NCI-H2081 treated with DMSO at 0.1 percent for 48 hours (cell line): ENCODE data around the gene LFNG.
"Not testable (repeated sequence)": the region's sequence is repeated elsewhere in the genome, so short reads cannot be mapped to it uniquely, and the experiment has no call there.

ENCODE experiments used
- DNase-seq: peaks from one replicate; lab custom pipeline; 2025; lab: John Stamatoyannopoulos, UW

Gene LFNG

DNA sequence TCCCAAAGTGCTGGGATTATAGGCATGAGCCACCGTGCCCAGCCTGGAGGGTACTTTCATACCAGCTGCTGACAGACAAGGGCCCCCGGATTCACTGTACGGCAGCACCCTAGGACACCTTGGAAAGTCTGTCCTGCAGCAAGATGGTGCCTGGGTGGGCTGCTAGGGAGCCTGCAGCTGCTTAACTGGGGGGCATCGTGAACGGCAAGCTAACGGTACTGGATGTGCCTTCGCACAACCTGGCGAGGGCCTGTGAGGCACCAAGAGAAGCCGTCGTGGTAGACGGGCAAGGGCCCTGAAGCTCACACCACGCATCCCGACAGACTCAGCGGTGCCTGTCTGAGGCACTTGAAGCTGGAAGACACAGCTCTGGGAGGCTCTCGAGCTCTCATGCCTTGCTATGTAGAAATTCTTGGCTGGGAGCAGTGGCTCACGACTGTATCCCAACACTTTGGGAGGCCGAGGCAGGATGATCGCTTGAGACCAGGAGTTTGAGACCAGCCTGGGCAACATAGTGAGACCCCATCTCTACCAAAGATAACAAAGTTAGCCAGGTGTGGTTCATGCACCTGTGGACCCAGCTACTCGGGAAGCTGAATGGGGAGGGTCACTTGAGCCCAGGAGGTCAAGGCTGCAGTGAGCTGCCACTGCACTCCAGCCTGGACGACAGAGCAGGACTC is 26.3 kb downstream of the LFNG start:
- DNase-seq = no peak

DNA sequence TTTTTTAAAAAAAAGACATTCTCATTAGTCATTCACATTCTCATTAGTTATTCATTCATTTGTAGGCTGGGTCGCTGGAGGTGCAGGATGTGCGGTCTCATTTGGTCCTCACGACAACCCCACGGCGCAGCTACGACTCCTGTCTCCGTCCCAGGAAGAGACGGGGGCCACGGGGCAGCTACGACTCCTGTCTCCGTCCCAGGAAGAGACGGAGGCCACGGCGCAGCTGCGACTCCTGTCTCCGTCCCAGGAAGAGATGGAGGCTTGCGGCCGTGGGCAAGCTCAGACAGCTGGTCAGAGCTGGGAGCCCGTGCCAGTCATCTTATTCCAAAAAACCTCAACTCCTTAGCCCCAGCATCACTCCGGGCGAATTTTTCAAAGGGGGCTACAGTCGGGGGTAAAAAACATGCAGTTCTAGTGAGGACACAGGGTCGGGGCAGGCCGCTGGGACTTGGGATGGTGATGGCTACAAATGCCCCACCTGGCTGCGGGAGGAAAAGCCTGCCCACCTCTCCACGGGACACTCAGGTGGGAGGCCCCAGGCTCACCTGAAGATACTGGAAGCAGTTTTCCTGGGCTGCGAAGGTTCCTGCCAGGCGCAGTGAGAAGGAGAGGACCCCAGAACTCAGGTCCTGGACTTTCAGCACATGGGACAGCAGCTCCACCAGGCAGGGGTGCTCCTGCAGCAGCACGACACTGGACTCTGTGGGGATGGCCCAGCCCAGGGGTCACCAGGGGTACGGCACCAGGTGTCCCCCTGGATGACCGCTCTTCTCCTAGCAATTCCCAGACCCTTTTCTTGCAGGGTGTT is 27.4 kb downstream of the LFNG start:
- no peak for DNase-seq

DNA sequence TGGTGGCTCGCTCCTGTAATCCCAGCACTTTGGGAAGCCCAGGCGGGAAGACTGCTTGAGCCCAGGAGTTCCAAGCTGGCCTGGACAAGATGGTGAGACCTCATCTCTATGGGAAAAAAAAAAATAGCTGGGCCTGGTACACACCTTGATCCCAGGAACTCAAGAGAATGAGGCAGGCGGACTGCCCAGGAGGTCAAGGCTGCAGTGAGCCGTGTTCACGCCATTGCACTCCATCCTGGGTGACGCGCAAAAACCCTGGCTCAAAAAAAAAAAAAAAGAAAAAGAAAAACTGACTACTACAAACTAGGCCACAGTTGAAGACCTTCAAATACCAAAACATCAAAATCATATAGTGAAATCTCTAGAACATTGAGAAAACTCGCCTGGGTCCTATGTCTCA is 31.8 kb downstream of the LFNG start:
- DNase-seq = no peak

DNA sequence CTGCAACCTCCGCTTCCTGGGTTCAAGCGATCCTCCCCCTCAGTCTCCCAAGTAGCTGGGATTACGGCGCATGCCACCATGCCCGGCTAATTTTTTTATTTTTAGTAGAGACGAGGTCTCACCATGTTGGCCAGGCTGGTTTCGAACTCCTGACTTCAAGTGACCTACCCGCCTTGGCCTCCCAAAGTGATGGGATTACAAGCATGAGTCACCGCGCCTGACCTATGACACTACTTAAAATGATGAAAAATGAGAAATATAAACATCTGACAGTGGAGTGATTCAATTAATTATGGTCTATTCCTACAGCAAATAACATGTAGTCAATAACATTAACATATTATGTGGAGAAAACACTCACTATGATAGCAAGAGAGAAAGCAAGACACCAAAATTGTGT is 33.5 kb downstream of the LFNG start:
- no peak for DNase-seq

DNA sequence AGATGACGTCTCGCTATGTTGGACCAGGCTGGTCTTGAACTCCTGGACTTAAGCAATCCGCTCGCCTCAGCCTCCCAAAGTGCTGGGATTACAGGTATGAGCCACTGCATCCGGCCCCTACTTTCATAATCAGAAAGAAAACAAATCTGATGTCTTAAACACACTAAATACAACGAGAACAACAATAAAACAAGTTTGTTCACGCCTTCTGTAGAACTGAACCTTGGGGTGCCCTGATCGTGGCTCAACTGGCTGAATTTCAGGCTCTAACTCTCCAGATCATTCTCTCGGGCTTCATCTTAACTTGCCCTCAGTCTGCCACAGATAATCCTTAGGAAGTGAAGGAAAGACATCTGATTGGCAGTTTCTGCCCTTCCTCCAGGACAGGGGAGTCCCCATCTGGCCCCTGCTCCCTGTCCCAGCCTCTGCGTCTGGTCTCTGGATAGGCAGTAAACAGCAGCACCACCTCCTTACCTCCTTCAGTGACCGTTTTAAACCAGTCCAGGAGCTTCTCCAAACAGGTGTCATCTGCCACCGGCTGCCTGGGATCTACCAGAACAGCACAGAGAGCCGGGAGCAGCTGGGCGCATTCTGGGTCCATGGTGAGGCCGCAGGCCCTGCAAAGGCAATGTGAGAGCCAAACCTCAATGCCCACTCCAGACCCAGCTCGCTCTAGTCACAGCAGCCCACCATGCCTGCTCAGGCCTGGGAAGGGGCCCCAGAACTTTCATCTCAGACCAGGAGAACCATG is 34.4 kb downstream of the LFNG start:
- DNase-seq = no peak

DNA sequence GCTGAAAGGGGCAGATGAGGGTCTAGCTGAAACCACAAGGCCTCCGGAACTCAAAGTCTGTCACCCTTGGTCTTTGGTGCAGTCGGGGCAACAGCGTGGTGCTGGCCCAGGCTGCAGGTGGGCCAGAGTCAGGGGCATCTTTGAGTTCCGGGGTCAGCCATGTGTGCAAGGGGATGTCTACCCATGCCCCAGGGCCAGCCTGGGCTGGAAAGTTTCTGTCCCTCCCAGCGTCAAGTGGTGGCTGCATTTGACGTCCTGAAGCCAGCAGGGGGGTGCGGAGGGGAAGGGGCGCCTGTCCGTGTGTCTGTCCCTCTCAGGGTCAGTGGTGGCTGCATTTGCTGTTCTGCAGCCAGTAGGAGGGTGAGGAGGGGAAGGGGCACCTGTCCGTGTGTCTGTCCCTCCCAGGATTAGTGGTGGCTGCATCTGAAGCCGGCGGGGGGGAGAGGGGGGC is 35.1 kb downstream of the LFNG start:
- DNase-seq = no peak

DNA sequence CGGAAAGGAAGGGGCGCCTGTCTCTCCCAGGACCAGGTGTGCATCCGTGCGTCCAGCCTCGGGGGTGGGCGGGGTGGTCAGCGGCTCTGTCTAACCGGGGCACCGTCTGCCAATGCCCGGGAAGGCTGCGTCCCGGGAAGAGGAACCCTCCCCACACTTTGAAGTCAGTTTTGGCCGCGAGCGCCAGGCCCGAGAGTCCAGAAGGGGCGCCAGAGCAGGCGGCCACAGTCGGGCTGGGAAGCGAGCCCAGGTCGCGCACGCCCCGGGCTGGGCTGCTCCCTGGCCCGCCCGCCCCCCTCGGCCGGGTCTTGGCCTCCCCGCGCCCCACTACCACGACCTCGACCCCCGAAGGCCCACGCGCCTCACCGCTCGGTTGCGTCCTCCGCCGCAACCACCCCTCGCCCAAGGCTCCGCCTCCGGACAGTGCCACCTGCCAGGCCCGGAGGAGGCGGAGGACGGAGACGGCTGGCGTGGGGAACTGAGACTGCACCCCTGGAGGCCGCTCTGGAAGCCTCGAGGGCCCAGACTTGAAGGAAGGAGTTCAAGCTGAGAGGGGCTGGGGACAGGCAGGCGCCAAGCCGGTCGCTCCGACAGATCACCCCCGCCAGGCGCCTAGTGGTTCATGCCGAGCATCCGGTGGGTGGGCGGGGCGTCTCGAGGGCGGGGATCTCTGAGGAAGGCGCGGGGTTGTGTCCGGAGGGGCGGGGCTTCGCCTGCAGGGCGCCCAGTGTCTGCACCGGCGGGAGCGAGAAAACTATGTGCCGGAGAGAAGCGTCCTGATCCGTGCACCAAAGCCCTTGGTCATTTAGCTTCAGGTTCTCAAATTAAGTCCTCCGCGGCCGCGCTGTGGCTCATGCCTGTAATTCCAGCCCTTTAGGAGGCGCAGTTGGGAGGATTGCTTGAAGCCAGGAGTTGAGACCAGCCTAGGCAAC is 35.8 kb downstream of the LFNG start, which contains the start of gene BRAT1:
TSS of gene BRAT1 (minus strand) at position 404 of the 932 bp plus-strand sequence. CDS start 1,093 bp downstream, outside the sequence.
- DNase-seq = peak; percentile 60

DNA sequence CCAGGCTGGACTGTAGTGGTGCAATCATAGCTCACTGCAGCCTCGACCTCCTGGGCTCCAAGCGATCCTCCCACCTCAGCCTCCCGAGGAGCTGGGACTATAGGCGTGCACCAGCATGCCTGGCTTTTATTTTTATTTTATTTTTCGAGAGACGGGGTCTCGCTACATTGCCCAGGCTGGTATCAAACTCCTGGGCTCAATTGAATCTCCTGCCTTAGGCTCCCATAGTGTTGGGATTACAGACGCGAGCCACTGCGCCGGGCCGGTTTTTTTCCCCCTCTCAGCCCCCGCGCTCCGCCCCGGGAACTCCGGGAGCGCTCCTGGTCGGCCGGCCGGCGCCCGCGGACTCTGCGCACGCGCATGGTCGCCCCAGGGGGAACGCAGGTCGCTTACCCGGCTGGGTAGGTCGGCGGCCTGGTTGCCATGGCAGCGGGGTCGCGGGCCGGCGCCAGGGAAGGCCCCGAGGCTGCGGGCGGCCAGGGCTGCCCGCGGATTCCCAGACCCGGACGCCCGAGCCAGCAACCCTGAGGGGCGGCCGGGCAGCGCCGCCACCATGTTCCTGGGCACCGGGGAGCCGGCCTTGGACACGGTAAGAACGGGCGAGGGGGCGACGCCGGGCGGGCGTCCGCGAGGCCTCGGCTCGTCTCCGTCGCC is 39.2 kb downstream of the LFNG start, which contains the start of gene IQCE:
TSS of gene IQCE (plus strand) at position 351 of the 654 bp plus-strand sequence. CDS start at position 554, 203 bp downstream.
- DNase-seq = no peak

DNA sequence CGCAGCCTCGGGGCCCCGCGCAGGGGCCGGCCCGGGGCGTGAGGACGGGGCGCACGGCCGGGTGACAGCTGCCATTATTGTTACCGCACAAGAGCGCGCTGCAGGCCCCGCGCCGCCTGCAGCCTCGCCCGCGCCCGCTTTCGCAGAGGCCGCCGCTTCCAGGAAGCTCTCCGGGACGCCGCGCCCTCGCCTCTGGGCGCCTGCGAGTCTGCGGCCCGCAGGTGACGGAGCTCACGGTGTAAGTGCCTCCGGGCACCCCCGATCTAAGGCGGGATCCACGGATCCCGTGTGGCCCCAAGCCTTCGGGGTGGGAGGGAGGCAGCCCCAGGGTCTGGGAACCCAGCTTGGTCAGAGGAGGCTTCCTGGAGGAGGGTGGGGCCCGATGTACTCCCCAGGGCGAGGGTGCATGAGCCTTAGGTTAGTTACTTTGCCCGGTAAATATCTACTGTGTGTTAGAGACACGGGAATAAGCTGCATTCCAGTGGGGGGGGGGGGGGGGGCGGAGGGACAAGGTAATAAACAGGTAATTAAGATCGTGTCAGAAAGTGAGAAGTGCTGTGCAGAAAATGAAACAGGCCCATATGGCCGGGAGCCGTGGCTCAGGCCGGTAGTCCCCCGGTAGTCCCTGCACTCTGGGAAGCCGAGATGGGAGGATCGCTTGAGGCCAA is 39.8 kb downstream of the LFNG start:
- DNase-seq = no peak

DNA sequence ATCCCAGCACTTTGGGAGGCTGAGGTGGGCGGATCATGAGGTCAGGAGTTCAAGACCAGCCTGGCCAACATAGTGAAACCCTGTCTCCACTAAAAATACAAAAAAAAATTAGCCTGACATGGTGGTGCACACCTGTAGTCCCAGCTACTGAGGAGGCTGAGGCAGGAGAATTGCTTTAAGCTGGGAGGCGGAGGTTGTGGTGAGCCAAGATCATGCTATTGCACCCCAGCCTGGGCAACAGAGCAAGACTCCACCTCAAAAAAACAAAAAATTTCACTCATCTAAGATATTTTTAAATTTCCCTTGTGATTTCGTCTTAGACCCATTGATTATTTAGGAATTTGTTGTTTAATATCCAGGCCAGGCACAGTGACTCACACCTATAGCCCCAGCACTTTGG is 44.4 kb downstream of the LFNG start:
- not testable (repeated sequence) for DNase-seq

DNA sequence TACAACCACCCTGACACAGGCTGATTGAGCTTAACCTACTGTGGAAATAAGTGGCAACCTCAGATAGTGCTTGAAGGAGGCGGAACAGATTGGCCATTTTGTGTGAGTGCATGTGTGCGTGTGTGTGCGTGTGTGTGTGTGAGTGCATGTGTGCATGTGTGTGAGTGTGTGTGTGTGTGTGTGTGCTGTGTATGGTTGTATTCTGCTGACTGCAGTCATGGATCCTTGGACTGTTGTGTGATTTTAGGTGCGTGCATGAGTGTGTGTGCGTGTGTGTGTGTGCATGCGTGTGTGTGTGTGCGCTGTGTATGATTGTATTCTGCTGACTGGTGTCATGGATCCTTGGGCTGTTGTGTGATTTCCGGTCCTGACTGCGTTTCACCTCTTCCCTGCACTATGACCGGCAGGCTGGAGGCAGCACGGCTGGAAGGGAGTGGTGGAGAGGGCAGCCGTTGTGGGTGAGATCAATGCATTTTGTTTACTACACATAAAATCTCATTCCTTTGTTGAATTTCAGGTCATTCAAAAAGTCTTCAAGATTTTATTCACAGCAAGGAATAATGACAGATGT is 45.5 kb downstream of the LFNG start:
- no peak for DNase-seq

DNA sequence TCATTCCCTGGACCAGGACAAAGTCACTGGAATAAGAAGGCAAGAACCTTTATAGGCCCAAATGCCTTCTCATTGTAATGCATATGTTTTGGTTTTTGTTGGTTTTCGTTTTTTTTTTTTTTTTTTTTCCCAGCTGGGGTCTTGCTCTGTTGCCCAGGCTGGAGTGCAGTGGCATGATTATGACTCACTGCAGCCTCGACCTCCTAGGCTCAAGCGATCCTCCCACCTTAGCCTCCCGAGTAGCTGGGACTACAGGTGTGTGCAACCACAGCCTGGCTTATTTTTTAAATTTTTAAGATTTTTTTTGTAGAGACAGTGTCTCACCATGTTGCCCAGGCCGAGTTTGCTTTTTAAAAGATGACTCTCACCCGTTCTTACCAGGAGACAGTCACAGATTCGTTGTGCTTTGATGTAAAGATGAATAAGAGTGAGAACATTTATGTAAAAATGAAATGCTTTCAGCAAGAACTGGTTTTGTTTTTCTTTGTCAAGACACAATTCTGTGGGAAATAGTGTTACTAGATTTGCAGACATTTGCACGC is 46.8 kb downstream of the LFNG start:
- no peak for DNase-seq

DNA sequence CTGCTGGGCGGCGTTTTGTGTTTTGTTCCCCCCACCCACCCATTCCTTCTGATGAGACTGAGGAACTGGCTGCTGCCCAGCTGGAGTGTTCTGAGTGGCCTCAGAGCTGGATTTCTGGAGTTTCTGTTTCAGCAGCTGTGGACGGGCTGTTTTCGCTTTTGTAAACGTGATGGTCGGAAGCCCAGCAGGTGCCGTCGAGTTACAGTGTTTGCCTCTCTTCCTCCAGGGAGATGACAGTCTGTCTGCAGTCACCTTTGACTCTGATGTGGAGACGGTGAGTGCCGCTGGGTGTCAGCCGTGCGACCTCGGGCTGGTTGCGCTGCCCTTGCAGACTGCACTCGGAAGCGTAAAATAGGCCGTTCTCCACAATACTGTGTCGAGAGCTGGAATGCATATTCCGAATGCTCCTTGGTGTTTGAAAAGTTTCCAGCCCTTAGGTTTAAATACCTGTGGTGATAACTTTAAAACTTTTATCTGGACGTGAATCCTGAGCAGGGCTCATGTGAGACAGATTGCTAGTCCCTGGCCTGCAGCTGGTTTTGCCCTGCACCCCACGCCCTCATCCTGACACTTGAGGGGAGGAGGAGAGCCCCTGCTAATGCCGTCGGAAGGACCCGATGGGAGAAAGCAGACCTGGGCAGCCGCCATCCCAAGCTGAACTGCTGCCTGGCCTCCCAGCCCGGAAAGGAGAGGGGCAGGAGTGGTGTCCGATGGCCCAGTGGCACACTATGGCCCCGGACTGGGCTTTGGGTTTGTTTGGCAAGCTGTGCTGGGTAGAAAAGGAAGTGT is 47.5 kb downstream of the LFNG start:
- DNase-seq = no peak

DNA sequence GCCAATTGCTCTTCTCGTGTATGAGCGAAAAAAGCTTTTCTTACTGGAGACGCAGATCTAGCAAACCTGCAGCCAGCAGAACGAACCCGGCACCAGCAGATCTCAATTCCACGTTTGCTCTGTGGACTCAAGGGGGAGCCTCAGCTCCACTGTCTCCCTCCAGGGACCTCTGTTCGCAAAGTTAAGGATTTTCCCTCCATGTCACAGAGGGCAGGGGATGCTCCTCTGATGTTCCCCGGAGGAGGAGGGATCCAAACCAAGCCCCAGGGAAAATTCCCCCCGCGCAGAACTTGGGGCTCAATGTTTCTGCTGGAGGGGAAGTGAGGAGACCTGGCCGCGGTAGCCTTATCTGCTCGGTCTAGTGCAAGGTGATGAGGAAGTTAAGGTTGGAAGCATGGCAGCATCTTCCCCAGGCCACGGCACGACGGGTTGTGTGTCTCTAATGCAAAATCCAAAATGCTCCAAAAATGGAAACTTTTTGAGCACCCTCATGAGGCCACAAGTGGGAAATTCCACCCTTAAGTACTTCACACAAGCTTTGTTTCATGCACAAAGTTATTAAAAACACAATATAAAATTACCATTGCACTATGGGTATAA is 48.2 kb downstream of the LFNG start:
- DNase-seq = no peak

DNA sequence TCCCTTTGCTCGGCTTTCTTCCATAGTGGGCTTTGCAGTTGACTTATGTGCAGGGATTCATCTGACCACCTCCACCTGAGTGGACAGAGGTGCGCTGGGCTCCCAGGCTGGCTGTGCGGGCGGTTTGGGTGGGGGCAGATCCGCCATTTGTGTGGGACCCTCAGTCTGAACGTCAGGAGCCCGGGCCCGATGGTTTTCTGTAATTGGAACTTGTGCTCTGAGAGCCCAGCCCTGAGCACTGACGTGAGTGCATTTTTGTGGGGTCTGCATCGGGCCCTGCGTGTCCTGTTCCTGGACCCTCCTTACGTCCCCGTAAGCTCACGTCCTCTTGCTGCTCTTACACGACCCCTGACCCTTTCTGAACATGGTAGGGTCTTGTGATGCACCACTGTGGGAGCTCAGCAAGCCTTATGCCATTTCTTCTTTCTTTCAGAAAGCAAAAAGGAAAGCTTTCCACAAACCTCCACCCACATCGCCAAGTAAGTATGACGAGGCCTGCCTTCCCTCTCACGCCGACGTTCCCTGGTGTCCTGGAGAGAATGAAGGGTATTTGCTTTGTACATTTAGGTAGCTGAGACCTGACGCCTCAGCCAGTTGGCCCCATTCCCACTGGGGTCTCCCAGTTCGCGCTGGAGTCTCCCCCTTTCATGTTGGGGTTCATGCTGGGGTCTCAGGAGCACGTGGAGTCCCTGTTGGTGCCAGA is 49.1 kb downstream of the LFNG start:
- DNase-seq = no peak

DNA sequence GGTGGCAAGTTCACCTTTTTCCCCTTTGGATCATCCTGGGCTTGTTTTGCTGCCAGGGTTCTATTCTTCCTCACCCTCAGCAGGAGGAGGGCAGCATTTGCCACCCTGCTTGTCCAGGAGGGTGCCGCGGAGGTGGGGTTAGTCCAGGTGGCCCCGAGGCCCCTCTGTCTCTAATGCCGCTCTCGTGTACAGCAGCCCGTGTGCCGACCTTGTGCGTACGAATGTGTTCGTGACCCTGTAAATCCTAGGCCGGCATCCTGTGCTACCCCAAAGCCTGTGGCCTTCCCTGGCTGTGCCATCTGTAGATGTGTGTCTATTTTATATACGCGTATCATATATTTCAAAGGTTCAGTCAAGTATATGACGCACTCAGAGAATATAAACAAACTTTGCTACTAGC is 49.8 kb downstream of the LFNG start:
- DNase-seq = no peak

DNA sequence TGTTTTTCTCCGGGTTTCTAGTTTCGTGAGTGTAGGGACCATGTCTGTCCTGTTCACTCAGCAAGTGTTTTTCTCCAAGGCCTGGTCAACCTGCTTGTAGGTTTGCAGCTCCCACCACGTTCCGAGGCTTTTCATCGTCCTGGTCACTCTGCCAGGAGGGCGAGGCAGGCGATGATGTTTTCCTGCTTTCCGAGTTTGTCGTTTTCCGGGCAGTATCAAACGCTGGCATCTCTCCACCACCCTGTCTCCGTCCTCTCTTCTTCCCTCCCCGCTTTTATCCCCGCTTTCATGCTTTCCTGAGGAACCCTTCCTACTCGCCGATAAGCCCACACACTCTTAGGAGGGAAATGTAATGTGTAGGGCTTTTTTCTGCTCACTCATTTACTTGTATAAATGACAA is 50.4 kb downstream of the LFNG start:
- DNase-seq = no peak

DNA sequence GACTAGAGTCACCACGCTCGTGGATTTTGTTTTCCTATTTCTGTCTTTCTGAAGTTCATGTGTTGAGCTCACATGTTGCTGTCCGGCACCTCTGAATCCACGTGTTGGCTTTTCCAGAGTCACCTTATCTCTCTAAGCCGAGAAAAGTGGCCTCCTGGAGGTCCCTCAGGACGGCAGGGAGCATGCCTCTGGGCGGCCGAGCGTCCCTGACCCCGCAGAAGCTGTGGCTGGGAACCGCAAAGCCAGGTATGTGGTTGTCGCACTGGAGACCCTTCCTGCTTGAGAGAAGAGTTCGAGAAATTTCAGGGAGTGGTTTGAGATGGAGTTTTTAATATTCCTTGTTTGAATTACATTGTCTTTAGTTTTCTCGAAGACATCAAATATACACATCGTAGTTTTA is 51.8 kb downstream of the LFNG start:
- no peak for DNase-seq
